HG03571 (cell line): ENCODE data around the gene PPP6R3.
A peak's percentile ranks its signal among the peaks of the same experiment; 100 is the strongest.
"Not testable (repeated sequence)": the region's sequence is repeated elsewhere in the genome, so short reads cannot be mapped to it uniquely, and the experiment has no call there.

Experiments used
- ATAC-seq: cut with Tn5 transposase; IDR thresholded peaks from one replicate; pipeline ENCODE4 v1.9.1; 2021; ENCODE audit not compliant: unreplicated experiment

Gene PPP6R3

GRCh38 chr11:68454767-68455166 lies 5.8 kb upstream of the PPP6R3 start:
- no peak for ATAC-seq

- no peak for ATAC-seq
Measured at GRCh38 chr11:68455485-68455884, 5.1 kb upstream of the PPP6R3 start.

GRCh38 chr11:68457216-68457897 lies 3.2 kb upstream of the PPP6R3 start:
- ATAC-seq = no peak

- ATAC-seq = no peak
Measured at GRCh38 chr11:68457898-68458249, 2.7 kb upstream of the PPP6R3 start.

DNA sequence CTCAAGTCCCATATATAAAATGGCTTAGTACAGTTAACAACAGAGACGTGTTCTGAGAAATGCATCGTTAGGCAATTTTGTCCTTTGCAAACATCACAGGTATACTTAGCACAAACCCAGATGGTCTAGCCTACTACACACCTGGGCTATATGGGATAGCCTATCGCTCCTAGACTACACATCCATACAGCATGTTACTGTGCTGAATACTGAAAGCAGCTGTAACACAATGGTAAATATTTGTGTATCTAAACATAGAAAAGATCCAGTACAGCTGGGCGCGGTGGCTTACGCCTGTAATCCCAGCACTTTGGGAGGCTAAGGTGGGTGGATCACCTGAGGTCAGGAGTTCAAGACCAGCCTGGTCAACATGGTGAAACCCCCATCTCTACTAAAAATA lies 2.2 kb upstream of the PPP6R3 start:
- ATAC-seq = not testable (repeated sequence)

DNA sequence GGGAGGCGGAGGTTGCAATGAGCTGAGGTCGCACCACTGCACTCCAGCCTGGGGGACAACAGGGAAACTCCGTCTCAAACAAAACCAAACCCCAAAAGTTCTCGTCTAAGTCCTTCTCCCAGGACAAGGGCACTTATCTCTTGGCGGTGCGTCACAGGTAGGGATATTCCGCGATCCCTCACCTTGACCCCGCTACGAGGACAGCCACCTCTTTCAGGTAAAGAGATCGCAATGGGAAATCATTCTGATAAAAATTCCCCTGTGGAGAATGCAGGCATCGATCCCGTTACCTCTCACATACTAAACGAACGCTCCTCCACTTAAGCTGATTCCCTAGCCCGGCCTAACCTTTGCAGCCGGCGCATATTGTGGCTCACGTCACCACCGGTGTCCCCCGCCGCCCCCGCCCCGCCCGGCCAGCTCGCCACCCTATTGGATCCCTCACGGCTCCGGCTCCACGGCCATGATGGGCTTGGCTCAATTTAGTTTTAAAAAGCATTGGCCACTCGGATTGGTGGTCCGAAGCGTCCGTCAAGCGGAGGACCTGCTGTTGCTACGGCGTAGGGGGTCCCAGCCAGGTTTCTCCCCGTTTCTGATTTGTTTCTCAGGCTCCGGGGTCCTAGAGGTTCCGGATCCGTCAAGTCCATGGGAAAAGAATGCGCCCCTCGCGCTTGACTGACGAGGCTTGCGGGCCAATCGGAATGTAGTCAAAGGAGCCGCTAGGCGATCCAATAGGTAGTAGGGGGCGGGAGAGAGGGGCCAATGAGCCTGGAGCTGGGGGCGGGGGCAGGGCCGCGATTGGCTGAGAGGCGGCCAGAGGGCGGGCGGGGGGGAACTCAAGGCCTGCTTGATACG lies 439 bp upstream of the PPP6R3 start:
- peak; percentile 70 for ATAC-seq

GRCh38 chr11:68461575-68461917 lies 994 bp downstream of the PPP6R3 start:
- no peak for ATAC-seq

DNA sequence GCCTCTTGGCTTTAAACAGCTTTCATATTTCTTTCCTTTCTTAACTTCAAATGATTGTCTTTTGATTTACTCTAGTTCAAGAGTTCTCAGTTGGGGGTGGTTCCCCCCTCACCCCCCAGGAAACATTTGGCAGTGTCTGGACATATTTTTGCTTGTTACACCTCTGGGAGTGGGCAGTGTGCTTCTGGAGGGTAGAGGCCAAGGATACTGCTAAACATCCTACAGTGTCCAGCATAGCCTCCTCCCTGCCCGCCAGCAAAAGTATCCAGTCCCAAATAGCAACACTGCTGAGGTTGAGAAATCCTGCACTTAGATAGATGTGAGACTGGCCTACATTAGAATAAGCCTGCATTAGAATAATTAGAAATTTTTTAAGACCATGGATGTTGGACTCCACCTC lies 3.2 kb downstream of the PPP6R3 start:
- ATAC-seq = no peak

GRCh38 chr11:68467201-68467834 lies 6.8 kb downstream of the PPP6R3 start:
- ATAC-seq = no peak

DNA sequence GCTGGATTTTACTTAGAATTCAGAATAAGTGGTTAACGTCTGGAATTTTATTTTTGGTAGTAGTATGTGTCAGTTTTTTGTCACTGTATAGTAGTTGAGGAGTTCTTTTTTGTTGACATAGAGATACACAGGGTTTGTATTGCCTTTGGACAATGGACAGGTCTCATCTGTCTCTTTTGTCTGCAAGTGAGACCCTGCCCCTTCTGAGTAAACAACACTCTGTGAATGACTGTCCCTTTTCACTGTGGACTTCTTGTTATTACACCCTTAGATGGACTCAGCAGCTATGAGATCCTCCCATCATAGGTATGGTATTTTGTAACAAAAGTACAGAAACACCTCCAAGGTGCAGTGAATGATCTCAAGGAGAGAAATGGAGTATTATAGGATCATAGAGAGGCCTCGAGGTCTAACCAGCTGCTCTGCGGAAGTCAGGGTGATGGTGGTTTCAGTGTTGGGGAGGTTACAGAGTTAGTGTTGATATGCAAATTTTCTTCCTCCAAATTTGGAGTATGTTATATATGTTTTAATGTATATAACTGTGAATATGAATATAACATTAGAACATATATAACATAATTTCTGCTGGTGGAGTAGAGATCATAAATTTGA lies 7.8 kb downstream of the PPP6R3 start:
- ATAC-seq = no peak

- ATAC-seq = no peak
Measured at GRCh38 chr11:68469122-68469521, 8.6 kb downstream of the PPP6R3 start.

GRCh38 chr11:68469642-68470041 lies 9.1 kb downstream of the PPP6R3 start:
- no peak for ATAC-seq

DNA sequence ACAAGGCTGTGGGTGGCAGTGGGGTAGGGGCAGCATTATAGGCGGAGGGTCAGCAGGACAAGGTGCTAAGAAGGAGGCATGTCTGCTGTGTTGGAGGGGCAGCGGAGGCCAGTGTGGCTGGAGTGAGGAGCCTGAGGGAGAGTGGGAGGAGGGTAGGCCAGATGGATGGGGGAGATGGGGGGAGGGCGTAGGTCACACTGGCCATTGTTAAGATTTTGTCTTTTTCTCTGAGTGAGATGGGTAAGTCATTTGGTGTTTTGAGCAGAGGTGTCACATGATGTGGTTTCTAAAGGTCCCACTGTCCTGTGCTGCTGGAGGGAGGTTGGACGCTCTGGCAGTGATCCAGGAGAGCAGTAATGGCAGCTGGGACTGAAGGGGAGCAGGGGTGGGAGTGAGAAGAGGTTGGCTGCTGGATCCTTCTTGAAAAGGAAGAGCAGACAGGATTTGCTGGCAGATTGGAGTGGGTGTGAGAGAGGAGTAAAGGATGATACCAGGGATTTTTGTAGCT lies 9.8 kb downstream of the PPP6R3 start:
- ATAC-seq = no peak

- no peak for ATAC-seq
Measured at GRCh38 chr11:68471360-68472340, 11.1 kb downstream of the PPP6R3 start.

GRCh38 chr11:68472778-68473177 lies 12.2 kb downstream of the PPP6R3 start:
- ATAC-seq = no peak

DNA sequence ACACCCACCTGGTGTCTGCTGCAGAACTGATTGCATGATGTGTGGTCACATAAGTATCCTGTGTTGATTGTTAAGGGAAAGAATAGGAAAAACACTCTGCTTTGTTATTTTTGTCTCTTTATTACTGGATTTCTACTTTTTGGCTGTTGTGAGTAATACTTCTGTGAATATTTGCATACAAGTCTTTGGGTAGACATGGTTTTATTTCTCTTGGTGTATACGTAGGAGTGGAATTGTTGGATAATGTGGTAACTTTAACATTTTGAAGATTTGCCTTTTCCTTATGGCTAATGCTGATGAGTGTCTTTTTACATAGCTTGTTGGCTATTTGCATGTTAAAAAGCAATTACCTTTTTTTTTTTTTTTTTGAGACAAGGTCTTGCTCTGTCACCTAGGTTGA lies 13.1 kb downstream of the PPP6R3 start:
- ATAC-seq = no peak

DNA sequence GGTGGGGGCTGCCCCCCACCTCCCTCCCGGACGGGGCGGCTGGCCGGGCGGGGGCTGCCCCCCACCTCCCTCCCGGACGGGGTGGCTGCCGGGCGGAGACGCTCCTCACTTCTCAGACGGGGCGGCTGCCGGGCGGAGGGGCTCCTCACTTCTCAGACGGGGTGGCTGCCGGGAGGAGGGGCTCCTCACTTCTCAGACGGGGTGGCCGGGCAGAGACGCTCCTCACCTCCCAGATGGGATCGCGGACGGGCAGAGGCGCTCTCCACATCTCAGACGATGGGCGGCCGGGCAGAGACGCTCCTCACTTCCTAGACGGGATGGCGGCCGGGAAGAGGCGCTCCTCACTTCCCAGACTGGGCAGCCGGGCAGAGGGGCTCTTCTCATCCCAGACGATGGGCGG lies 15.1 kb downstream of the PPP6R3 start:
- ATAC-seq = not testable (repeated sequence)

GRCh38 chr11:68479390-68479789 lies 18.8 kb downstream of the PPP6R3 start:
- no peak for ATAC-seq

DNA sequence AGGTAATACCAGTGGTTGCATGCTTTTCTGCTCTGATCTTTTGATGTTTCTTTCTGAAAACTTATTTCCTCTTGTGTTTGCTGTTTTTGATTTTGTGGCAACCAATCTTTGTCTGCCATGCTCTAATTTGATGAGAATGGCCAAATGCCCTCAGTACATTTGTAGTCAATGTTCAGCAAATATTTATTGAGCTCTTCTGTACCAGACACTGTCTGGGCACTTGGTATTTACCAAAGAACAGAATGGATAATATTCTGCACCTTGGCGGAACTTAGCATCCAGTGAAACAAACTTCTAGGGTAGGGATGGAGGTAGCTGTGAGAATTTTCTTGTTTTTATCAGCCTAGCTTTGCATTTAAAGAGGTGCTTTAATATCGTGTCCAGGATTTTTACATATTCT lies 19.6 kb downstream of the PPP6R3 start:
- no peak for ATAC-seq

GRCh38 chr11:68480852-68481510 lies 20.4 kb downstream of the PPP6R3 start:
- ATAC-seq = no peak
